Suprapubic skin (tissue), 4 donors: ENCODE data around the gene GNAQ. TPM values are rescaled to one million over a fixed set of nuclear protein-coding genes. Genes with fewer than 3 reads are reported as not detected.

Experiments used
- DNase-seq, 2 donors: peaks; one replicate each; pipeline ENCODE4 v3.0.0-alpha.2; 2019; ENCODE audit warnings: low spot score in 2 of 2
- H3K27ac ChIP-seq: fragments of 200-600 bp; sonication (generic); one replicate; pipeline ENCODE4 v1.5.1; 2019
- H3K27me3 ChIP-seq: fragments of 200-600 bp; sonication (generic); one replicate; pipeline ENCODE4 v1.5.1; 2019
- H3K36me3 ChIP-seq: fragments of 200-600 bp; sonication (generic); one replicate; pipeline ENCODE4 v1.5.1; 2019
- H3K4me1 ChIP-seq: fragments of 200-600 bp; sonication (generic); one replicate; pipeline ENCODE4 v1.5.1; 2019
- H3K4me3 ChIP-seq: fragments of 200-600 bp; sonication (generic); one replicate; pipeline ENCODE4 v1.5.1; 2019; ENCODE audit warnings: mild to moderate bottlenecking
- H3K9me3 ChIP-seq: fragments of 200-600 bp; sonication (generic); one replicate; pipeline ENCODE4 v1.5.1; 2019
- EP300 ChIP-seq: sonication (generic); formaldehyde crosslinking; IDR thresholded peaks from one replicate; pipeline ENCODE4 v1.6.1; 2017; ENCODE audit warnings: antibody characterized with exemption
- POLR2A ChIP-seq, 2 donors: fragments of 450-650 bp; IDR thresholded peaks; one replicate each; pipeline ENCODE4 v1.6.1; 2017; ENCODE audit warnings: antibody characterized with exemption in 2 of 2, mild to moderate bottlenecking in 2 of 2, moderate library complexity in 2 of 2
- POLR2AphosphoS5 ChIP-seq, 3 donors: sonication (generic); formaldehyde crosslinking; IDR thresholded peaks; one replicate each; pipeline ENCODE4 v1.6.1; 2017; ENCODE audit warnings: antibody characterized with exemption in 3 of 3
- WGBS: methylation state at CpG from one replicate; pipeline ENCODE4 v1.1.5; 2018; 5-methylcytosine and 5-hydroxymethylcytosine counted together
- total RNA-seq, 4 donors: library from RNA; depleted of rRNA; stranded (reverse); fragments of >200 nt; gene quantifications; one replicate each; pipeline ENCODE4 v1.1.0, GENCODE V29; 2016
- TF ChIP-seq, protein P1 (sequence below), 2 donors: fragments of 200-600 bp in 1 of 2; fragments of 450-650 bp in 1 of 2; sonication (generic) in 1 of 2; IDR thresholded peaks; one replicate each; pipeline ENCODE4 v1.5.1; 2016 to 2019; ENCODE audit warnings: antibody characterized with exemption in 2 of 2, mild to moderate bottlenecking in 1 of 2, moderate library complexity in 1 of 2

Gene GNAQ
- total RNA-seq, 4 donors from 2014 or later: 16.0 to 29.0 (median 17.7) TPM

DNA sequence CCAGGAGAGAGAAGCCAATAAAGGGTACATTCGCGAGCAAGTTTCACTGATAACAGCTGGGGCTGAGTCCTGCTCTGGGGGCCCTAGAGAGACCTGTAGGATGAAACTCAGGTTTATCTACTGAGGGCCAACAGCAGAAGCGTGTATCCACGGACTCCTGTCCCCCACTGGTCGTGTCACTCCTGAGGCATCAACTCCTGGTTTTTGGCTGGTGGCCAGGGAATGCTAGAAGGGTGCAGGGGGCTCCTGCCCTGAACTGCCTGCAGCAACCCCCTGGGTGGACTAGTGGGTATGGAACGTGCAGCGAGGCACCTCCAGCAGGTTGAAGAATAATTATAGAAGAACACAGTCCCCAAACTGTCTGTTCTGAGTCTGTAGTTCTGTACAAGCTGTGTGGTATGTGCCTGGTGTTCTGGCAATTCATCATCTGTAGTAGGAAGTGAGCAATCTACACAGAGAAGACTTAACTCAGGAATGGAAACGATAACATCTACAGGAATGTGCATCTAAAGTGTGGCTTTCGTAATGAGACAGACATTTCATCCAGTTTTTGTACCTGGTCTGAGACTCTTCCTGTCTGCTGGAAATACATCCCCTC, 319.0 kb downstream of the GNAQ start:
- peaks cover 6% of the 10 kb centered on the region for H3K4me1 ChIP-seq
- DNase-seq: no peak
- H3K27me3 ChIP-seq: no peaks in the 10 kb centered on the region
- no peak overlapping the region for H3K4me3 ChIP-seq
- peaks cover 4% of the 10 kb centered on the region for H3K9me3 ChIP-seq
- H3K36me3 ChIP-seq: no peaks in the 10 kb centered on the region
- 72% methylated on average over 9 of the region's 9 CpGs for WGBS
- no peak overlapping the region for H3K27ac ChIP-seq
- TF ChIP-seq, protein P1, sequence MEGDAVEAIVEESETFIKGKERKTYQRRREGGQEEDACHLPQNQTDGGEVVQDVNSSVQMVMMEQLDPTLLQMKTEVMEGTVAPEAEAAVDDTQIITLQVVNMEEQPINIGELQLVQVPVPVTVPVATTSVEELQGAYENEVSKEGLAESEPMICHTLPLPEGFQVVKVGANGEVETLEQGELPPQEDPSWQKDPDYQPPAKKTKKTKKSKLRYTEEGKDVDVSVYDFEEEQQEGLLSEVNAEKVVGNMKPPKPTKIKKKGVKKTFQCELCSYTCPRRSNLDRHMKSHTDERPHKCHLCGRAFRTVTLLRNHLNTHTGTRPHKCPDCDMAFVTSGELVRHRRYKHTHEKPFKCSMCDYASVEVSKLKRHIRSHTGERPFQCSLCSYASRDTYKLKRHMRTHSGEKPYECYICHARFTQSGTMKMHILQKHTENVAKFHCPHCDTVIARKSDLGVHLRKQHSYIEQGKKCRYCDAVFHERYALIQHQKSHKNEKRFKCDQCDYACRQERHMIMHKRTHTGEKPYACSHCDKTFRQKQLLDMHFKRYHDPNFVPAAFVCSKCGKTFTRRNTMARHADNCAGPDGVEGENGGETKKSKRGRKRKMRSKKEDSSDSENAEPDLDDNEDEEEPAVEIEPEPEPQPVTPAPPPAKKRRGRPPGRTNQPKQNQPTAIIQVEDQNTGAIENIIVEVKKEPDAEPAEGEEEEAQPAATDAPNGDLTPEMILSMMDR (IDR thresholded peaks at IDR 0.05): no peak
- TF ChIP-seq POLR2A (IDR thresholded peaks at IDR 0.05) (no peak), EP300 (no peak), POLR2AphosphoS5 (IDR thresholded peaks at IDR 0.05) (no peak)

DNA sequence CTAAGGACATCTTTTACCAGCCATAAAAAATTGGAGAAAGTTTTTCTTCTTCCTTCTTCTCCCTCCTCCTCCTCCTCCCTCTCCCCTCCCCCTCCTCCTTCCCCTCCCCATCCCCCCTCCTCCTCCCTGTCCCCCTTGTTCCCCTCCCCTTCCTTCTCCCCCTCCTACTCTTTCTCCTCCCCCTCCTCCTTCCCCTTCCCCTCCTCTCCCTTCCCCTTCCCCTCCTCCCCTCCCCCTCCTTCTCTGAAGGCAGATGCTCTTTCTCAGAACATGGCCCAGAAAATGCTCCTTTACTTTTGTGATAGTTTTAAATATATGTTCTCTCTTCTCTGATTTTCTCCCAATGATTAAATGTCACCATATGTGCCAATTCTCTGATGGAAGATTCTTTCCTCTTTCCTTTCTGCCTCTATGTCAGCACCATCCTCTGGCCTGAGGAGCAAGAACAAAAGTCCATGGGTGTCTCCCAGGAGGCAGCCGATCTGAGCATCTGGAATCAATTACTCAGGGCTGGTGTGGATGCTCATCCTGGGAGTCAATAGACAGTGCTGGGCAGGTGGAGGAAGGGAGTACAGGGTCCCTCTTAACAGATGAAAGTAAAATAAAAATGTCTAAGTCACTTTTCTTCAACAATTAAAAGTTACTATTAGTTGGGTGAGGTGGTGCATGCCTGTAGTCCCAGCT, 320.5 kb downstream of the GNAQ start:
- WGBS: 76% methylated on average over 1 of the region's 1 CpG
- H3K27me3 ChIP-seq: no peaks in the 10 kb centered on the region
- H3K4me1 ChIP-seq: peaks cover 6% of the 10 kb centered on the region
- no peak for TF ChIP-seq POLR2AphosphoS5 (IDR thresholded peaks at IDR 0.05)
- TF ChIP-seq, protein P1 (IDR thresholded peaks at IDR 0.05): no peak
- no peak for TF ChIP-seq EP300
- no peak for TF ChIP-seq POLR2A (IDR thresholded peaks at IDR 0.05)
- no peak overlapping the region for H3K4me3 ChIP-seq
- no peaks in the 10 kb centered on the region for H3K36me3 ChIP-seq
- no peak overlapping the region for H3K27ac ChIP-seq
- peaks cover 4% of the 10 kb centered on the region for H3K9me3 ChIP-seq
- no peak for DNase-seq

DNA sequence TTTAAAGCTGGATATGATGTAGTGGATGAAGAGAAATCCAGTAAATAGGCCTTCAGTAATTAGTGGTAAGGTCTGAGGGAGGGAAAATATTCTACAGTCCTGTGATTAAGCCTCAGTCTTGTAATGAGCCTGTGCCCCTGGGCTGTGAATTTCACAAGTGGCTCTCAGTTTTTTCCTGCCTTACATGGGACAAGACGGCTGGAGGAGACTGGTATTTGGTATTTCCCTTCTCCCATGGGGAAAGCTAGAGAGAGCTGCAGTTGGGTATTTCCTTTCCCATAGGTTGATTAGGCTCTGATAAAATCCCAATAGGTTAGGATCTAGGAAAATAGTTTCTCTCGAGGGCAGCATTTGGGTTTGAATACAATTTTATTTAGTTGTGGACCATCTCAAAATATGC, 321.3 kb downstream of the GNAQ start:
- no peaks in the 10 kb centered on the region for H3K36me3 ChIP-seq
- WGBS: 78% methylated on average over 2 of the region's 2 CpGs
- H3K9me3 ChIP-seq: peaks cover 4% of the 10 kb centered on the region
- H3K27ac ChIP-seq: no peak overlapping the region
- no peak for DNase-seq
- H3K27me3 ChIP-seq: no peaks in the 10 kb centered on the region
- no peak overlapping the region for H3K4me3 ChIP-seq
- TF ChIP-seq, protein P1 (IDR thresholded peaks at IDR 0.05): no peak
- TF ChIP-seq POLR2AphosphoS5 (IDR thresholded peaks at IDR 0.05) (no peak), EP300 (no peak)
- peaks cover 6% of the 10 kb centered on the region for H3K4me1 ChIP-seq

DNA sequence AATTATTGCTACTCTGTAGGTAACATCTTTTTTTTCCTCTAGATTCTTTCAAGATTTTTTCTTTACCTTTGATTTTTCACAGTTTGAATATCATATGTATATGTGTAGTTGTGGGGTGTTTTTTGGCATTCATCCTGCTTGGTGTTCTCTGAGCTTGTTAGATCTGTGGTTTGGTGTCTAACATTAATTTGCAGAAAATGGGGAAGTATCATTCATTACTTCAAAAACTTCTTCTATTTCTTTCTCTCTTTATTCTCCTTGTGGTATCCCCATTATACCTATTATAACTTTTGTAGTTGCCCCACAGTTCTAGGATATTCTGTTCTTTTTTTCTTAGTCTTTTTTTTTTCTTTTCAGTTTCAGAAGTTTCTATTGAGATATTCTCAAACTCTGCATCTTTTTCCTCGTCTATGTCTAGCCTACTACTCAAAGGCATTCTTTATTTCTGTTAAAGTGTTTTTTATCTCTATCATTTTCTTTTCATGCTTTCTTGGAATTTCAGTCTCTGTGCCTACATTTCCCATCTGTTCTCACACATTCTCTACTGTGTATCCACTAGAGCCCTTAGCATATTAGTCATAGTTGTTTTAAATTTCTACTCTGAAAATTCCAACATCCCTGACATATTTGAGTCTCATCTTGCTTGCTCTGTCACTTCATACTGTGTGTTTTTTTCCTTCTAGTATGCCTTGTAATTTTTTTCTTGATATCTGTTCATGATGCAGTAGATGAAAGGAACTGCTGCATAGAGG, 323.4 kb downstream of the GNAQ start:
- H3K36me3 ChIP-seq: no peaks in the 10 kb centered on the region
- WGBS: 76% methylated on average over 1 of the region's 1 CpG
- no peak for DNase-seq
- H3K27me3 ChIP-seq: no peaks in the 10 kb centered on the region
- H3K4me1 ChIP-seq: no peaks in the 10 kb centered on the region
- peak overlapping the region; percentile 14 for H3K27ac ChIP-seq
- TF ChIP-seq POLR2AphosphoS5 (IDR thresholded peaks at IDR 0.05) (no peak), POLR2A (IDR thresholded peaks at IDR 0.05) (no peak), EP300 (no peak)
- TF ChIP-seq, protein P1 (IDR thresholded peaks at IDR 0.05): no peak
- H3K9me3 ChIP-seq: peaks cover 4% of the 10 kb centered on the region
- no peak overlapping the region for H3K4me3 ChIP-seq
